Measurements from ENCODE around the gene GLIPR1. TPM values are rescaled to one million over a fixed set of nuclear protein-coding genes. Genes with fewer than 3 reads are reported as not detected.

Gene GLIPR1
- total RNA-seq, 5 donors from 2014 or later (not counting 1 experiment from before 2014, with no cell fraction given): 42.9 to 102 (median 53.5) TPM

DNA sequence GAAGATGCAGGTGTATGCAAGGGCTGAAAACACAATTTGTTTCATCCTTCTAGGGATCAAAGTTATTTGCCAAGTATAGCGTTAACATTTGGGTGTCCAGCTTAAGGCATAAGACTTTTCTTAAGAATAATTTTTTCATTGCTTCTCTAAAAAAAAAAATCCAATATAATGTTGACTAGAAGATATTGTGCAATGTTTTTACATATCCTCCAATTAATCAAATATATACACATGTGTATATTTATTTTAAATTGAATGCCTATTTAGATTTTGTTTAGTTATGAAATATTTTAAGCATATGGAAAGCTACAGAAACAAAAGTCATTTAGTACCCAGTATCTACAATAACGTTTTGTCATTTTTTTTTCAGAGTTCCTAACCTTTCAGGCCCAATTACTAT is 59.3 kb downstream of the GLIPR1 start:
- Mint-ChIP-seq H3K4me1 (no peaks in the 10 kb centered on the region), H3K36me3 (no peaks in the 10 kb centered on the region), H3K27ac (no peak overlapping the region), H3K27me3 (peaks cover 7 to 12% of the 10 kb centered on the region in 2 donors), H3K9me3 (no peaks in the 10 kb centered on the region), H3K4me3 (no peak overlapping the region)
- ChIA-PET CTCF (no interaction called here), POLR2A (no interaction called here)
- no CpG with 5 or more reads among the region's 2 CpGs for WGBS (ENCODE audit: insufficient coverage)
- H3K4me3 ChIP-seq (ENCODE audit: control insufficient read depth in 1 of 2, extremely low read depth in 1 of 2, low read length in 1 of 2): no peak overlapping the region
- H3K36me3 ChIP-seq (ENCODE audit: control insufficient read depth in 2 of 2, extremely low read depth in 1 of 2, insufficient read depth in 1 of 2, low read length in 1 of 2): no peaks in the 10 kb centered on the region
- H3K9me3 ChIP-seq: no peaks in the 10 kb centered on the region
- H3K27me3 ChIP-seq (replicated peaks in 1 of 2; ENCODE audit: control insufficient read depth in 2 of 2, extremely low read depth in 1 of 2, insufficient read depth in 2 of 2, low read length in 1 of 2): no peaks in the 10 kb centered on the region
- DNase-seq: no peak
- ATAC-seq (replicated peaks in 1 of 4): no peak
- H3K4me1 ChIP-seq (ENCODE audit: control insufficient read depth in 1 of 2, extremely low read depth in 1 of 2, insufficient read depth in 2 of 2, low read length in 2 of 2): no peaks in the 10 kb centered on the region
- no peak overlapping the region for H3K27ac ChIP-seq (ENCODE audit: low read length)

DNA sequence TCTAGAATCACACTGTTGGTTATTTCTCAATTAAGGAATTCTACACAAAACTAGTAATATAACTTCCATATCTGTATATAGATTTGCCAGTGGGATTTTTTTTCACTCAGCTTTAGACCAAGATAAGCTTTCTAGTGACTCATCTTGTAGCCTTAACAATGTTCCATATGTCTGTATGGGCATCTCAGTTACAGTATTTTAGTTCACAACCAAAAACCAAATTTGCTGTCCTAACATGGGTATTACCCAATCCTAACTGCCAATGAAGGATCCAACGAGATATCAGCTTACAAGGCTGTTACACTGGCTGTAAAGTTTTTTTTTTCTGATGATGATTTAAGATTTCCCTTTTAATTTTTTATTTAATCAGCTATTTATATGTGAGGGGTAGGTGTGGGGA is 62.4 kb downstream of the GLIPR1 start:
- POLR2A ChIA-PET: no interaction called here
- no peaks in the 10 kb centered on the region for H3K4me1 Mint-ChIP-seq
- Histone ChIP-seq H3K4me3 (ENCODE audit: control insufficient read depth in 1 of 2, extremely low read depth in 1 of 2, low read length in 1 of 2) (no peak overlapping the region), H3K27ac (ENCODE audit: low read length) (no peak overlapping the region), H3K27me3 (replicated peaks in 1 of 2; ENCODE audit: control insufficient read depth in 2 of 2, extremely low read depth in 1 of 2, insufficient read depth in 2 of 2, low read length in 1 of 2) (peaks cover 0 to 8% of the 10 kb centered on the region in 2 experiments), H3K9me3 (no peaks in the 10 kb centered on the region), H3K36me3 (ENCODE audit: control insufficient read depth in 2 of 2, extremely low read depth in 1 of 2, insufficient read depth in 1 of 2, low read length in 1 of 2) (no peaks in the 10 kb centered on the region), H3K4me1 (ENCODE audit: control insufficient read depth in 1 of 2, extremely low read depth in 1 of 2, insufficient read depth in 2 of 2, low read length in 2 of 2) (no peaks in the 10 kb centered on the region)
- H3K27ac Mint-ChIP-seq: no peak overlapping the region
- no CpG with 5 or more reads among the region's 1 CpG for WGBS (ENCODE audit: insufficient coverage)
- H3K9me3 Mint-ChIP-seq: no peaks in the 10 kb centered on the region
- peaks cover 19 to 20% of the 10 kb centered on the region in 2 donors for H3K27me3 Mint-ChIP-seq
- H3K36me3 Mint-ChIP-seq: no peaks in the 10 kb centered on the region
- CTCF ChIA-PET: interaction anchor here in 1 of 2 donors (0.6 kb wide), 2 partner anchors 31 to 204 kb away, joined by 3 read pairs; partner anchors contain the start of gene KRR1
- no peak overlapping the region for H3K4me3 Mint-ChIP-seq
- ATAC-seq (replicated peaks in 1 of 4) (no peak), DNase-seq (no peak)

DNA sequence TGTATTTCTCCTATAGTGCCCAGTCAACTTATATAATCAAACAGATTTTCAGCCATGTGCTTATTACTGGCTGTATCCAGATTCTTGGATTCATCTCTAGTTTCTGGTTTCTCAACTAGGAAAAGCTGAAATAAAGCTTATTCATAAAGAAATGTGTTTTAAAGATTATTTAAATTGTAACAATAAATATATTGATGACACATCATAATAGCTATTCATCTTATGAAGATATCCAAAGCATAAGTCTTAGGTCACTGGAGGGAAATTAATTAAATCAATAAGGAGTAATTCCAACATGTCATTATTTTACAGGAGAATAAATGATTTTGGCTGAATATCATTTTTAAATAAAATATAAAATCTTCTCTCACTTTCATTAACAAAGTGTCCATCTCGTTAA is 63.0 kb downstream of the GLIPR1 start:
- H3K4me1 ChIP-seq (ENCODE audit: control insufficient read depth in 1 of 2, extremely low read depth in 1 of 2, insufficient read depth in 2 of 2, low read length in 2 of 2): no peaks in the 10 kb centered on the region
- Mint-ChIP-seq H3K27ac (no peak overlapping the region), H3K27me3 (peaks cover 18 to 22% of the 10 kb centered on the region in 2 donors), H3K4me3 (no peak overlapping the region), H3K9me3 (no peaks in the 10 kb centered on the region), H3K4me1 (no peaks in the 10 kb centered on the region), H3K36me3 (no peaks in the 10 kb centered on the region)
- POLR2A ChIA-PET: interaction anchor here in 1 of 2 donors (0.8 kb wide), 1 partner anchor 80 kb away, joined by 3 read pairs; no protein-coding TSS in a partner anchor
- CTCF ChIA-PET: interaction anchor here in 1 of 2 donors (0.5 to 0.6 kb wide), 3 partner anchors 32 to 205 kb away, joined by 3 read pairs; partner anchors contain the start of gene KRR1
- DNase-seq (no peak), ATAC-seq (replicated peaks in 1 of 4) (no peak)
- no peak overlapping the region for H3K4me3 ChIP-seq (ENCODE audit: control insufficient read depth in 1 of 2, extremely low read depth in 1 of 2, low read length in 1 of 2)
- H3K27me3 ChIP-seq (replicated peaks in 1 of 2; ENCODE audit: control insufficient read depth in 2 of 2, extremely low read depth in 1 of 2, insufficient read depth in 2 of 2, low read length in 1 of 2): peaks cover 0 to 8% of the 10 kb centered on the region in 2 experiments
- no peaks in the 10 kb centered on the region for H3K36me3 ChIP-seq (ENCODE audit: control insufficient read depth in 2 of 2, extremely low read depth in 1 of 2, insufficient read depth in 1 of 2, low read length in 1 of 2)
- H3K27ac ChIP-seq (ENCODE audit: low read length): no peak overlapping the region
- H3K9me3 ChIP-seq: no peaks in the 10 kb centered on the region
- WGBS (ENCODE audit: insufficient coverage): no CpG with 5 or more reads among the region's 1 CpG

DNA sequence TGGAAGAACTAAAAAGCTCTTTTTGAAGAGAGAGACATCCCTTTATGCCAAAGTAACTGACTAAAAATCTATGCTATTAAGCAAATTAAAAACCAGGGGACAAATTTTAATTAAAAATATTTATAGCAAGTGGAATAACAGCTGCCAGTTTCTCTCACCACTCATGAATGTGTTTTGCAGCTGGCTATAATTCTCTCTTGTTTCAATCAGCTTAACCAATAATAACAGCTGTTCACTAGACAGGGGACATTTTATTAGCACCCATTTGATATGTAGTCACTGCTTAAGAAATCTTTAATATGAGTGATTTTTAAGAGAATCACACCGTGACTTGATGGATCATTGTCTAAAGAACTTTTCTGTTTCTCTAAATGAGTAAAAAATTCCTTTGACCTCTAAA is 65.1 kb downstream of the GLIPR1 start:
- ATAC-seq (replicated peaks in 1 of 4): no peak
- no peak overlapping the region for H3K4me3 Mint-ChIP-seq
- peaks cover 32 to 33% of the 10 kb centered on the region in 2 donors for H3K27me3 Mint-ChIP-seq
- Histone ChIP-seq H3K4me3 (ENCODE audit: control insufficient read depth in 1 of 2, extremely low read depth in 1 of 2, low read length in 1 of 2) (no peak overlapping the region), H3K27ac (ENCODE audit: low read length) (no peak overlapping the region), H3K27me3 (replicated peaks in 1 of 2; ENCODE audit: control insufficient read depth in 2 of 2, extremely low read depth in 1 of 2, insufficient read depth in 2 of 2, low read length in 1 of 2) (peaks cover 0 to 8% of the 10 kb centered on the region in 2 experiments), H3K4me1 (ENCODE audit: control insufficient read depth in 1 of 2, extremely low read depth in 1 of 2, insufficient read depth in 2 of 2, low read length in 2 of 2) (no peaks in the 10 kb centered on the region), H3K9me3 (no peaks in the 10 kb centered on the region), H3K36me3 (ENCODE audit: control insufficient read depth in 2 of 2, extremely low read depth in 1 of 2, insufficient read depth in 1 of 2, low read length in 1 of 2) (no peaks in the 10 kb centered on the region)
- no peaks in the 10 kb centered on the region for H3K36me3 Mint-ChIP-seq
- no peak for DNase-seq
- no CpG with 5 or more reads among the region's 1 CpG for WGBS (ENCODE audit: insufficient coverage)
- CTCF ChIA-PET: interaction anchor here in 1 of 2 donors (0.5 kb wide), 1 partner anchor 389 kb away, joined by 3 read pairs; no protein-coding TSS in a partner anchor
- no peak overlapping the region for H3K27ac Mint-ChIP-seq
- no peaks in the 10 kb centered on the region for H3K4me1 Mint-ChIP-seq
- no peaks in the 10 kb centered on the region for H3K9me3 Mint-ChIP-seq
- POLR2A ChIA-PET: interaction anchor here in 1 of 2 donors (0.5 kb wide), 1 partner anchor 405 kb away, joined by 3 read pairs; no protein-coding TSS in a partner anchor

DNA sequence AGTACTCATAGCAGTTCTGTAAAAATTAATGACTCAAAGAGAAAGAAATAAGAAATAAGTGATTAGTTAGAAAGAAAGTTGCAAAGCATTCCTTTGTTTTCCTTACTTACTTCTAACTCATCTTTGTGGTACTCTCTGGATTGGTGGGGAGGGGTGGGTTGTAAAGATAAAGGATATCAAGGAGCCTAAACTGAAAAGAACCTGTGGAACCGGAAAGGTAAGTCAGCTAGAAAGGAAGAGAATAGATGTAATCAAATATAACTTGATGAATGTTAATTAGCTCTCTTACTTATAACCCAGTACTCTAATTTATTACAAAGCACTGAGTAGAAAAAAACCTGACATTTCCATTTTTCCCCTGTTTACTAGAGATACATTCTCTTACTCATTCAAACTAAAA is 68.3 kb downstream of the GLIPR1 start:
- DNase-seq (no peak), ATAC-seq (replicated peaks in 1 of 4) (no peak)
- Mint-ChIP-seq H3K27me3 (peaks cover 39 to 41% of the 10 kb centered on the region in 2 donors), H3K9me3 (no peaks in the 10 kb centered on the region), H3K4me3 (no peak overlapping the region), H3K27ac (no peak overlapping the region), H3K36me3 (no peaks in the 10 kb centered on the region), H3K4me1 (no peaks in the 10 kb centered on the region)
- Histone ChIP-seq H3K27me3 (replicated peaks in 1 of 2; ENCODE audit: control insufficient read depth in 2 of 2, extremely low read depth in 1 of 2, insufficient read depth in 2 of 2, low read length in 1 of 2) (peaks cover 0 to 8% of the 10 kb centered on the region in 2 experiments), H3K36me3 (ENCODE audit: control insufficient read depth in 2 of 2, extremely low read depth in 1 of 2, insufficient read depth in 1 of 2, low read length in 1 of 2) (no peaks in the 10 kb centered on the region), H3K4me3 (ENCODE audit: control insufficient read depth in 1 of 2, extremely low read depth in 1 of 2, low read length in 1 of 2) (no peak overlapping the region), H3K27ac (ENCODE audit: low read length) (no peak overlapping the region), H3K9me3 (no peaks in the 10 kb centered on the region), H3K4me1 (ENCODE audit: control insufficient read depth in 1 of 2, extremely low read depth in 1 of 2, insufficient read depth in 2 of 2, low read length in 2 of 2) (no peaks in the 10 kb centered on the region)
- ChIA-PET POLR2A (no interaction called here), CTCF (no interaction called here)
- WGBS (ENCODE audit: insufficient coverage): no CpG with 5 or more reads among the region's 1 CpG

DNA sequence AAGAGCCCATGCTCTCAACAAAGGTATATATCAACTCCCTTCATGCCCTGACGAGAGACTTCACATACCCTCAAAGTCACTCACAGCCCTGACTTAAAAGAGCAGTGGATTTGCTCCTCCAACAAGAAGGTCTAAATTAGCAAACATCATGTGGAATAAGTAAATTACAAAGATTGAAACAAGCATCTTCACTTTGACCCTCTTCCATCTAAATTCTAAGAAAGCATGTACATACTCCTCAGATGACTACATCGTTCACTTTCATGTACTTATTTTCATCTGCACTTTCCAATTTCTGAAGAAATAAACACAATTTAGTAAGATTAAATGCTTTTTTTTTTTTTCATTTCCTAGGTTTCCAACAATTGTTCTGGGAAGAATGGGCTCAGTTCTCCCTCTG is 69.4 kb downstream of the GLIPR1 start:
- Histone ChIP-seq H3K36me3 (ENCODE audit: control insufficient read depth in 2 of 2, extremely low read depth in 1 of 2, insufficient read depth in 1 of 2, low read length in 1 of 2) (no peaks in the 10 kb centered on the region), H3K27ac (ENCODE audit: low read length) (no peak overlapping the region), H3K4me1 (ENCODE audit: control insufficient read depth in 1 of 2, extremely low read depth in 1 of 2, insufficient read depth in 2 of 2, low read length in 2 of 2) (no peaks in the 10 kb centered on the region), H3K4me3 (ENCODE audit: control insufficient read depth in 1 of 2, extremely low read depth in 1 of 2, low read length in 1 of 2) (no peak overlapping the region), H3K9me3 (no peaks in the 10 kb centered on the region), H3K27me3 (replicated peaks in 1 of 2; ENCODE audit: control insufficient read depth in 2 of 2, extremely low read depth in 1 of 2, insufficient read depth in 2 of 2, low read length in 1 of 2) (peaks cover 0 to 8% of the 10 kb centered on the region in 2 experiments)
- POLR2A ChIA-PET: no interaction called here
- Mint-ChIP-seq H3K9me3 (no peaks in the 10 kb centered on the region), H3K4me3 (no peak overlapping the region), H3K27ac (no peak overlapping the region), H3K27me3 (peaks cover 34% of the 10 kb centered on the region in 2 donors), H3K36me3 (no peaks in the 10 kb centered on the region), H3K4me1 (no peaks in the 10 kb centered on the region)
- 80% methylated on average over 1 of the region's 2 CpGs for WGBS (ENCODE audit: insufficient coverage)
- CTCF ChIA-PET: no interaction called here
- ATAC-seq (replicated peaks in 1 of 4): no peak
- DNase-seq: no peak
